NT2/D1 (cell line): Measurements from ENCODE around the gene ZBTB20.

Experiments used
- DNase-seq: peaks from one replicate; pipeline ENCODE4 v3.0.0-alpha.2; 2011; ENCODE audit warnings: low read depth, low spot score
- H3K27me3 ChIP-seq: 2 replicates; pipeline ENCODE4 v1.6.0; 2011; ENCODE audit warnings: mild to moderate bottlenecking; ENCODE audit not compliant: insufficient read length, insufficient read depth
- H3K36me3 ChIP-seq: 2 replicates; pipeline ENCODE4 v1.6.1; 2011; ENCODE audit warnings: mild to moderate bottlenecking, low read length, mixed read lengths; ENCODE audit not compliant: insufficient read depth, insufficient read length
- H3K4me1 ChIP-seq: 2 replicates; pipeline ENCODE4 v1.5.1; 2011; ENCODE audit not compliant: insufficient read depth, insufficient read length
- H3K4me3 ChIP-seq: 2 replicates; pipeline ENCODE4 v1.5.1; 2011; ENCODE audit warnings: low read depth; ENCODE audit not compliant: insufficient read length
- H3K9ac ChIP-seq: 2 replicates; pipeline ENCODE4 v1.6.0; 2011; ENCODE audit warnings: low read depth; ENCODE audit not compliant: insufficient read length
- H3K9me3 ChIP-seq: 2 replicates; pipeline ENCODE4 v1.5.1; 2011; ENCODE audit warnings: mild to moderate bottlenecking, low read length; ENCODE audit not compliant: insufficient read depth
- SUZ12 ChIP-seq: IDR thresholded peaks from 2 replicates; pipeline ENCODE4 v1.6.1; 2011; ENCODE audit not compliant: insufficient read length, insufficient read depth; ENCODE audit errors: extremely low read depth
- YY1 ChIP-seq: IDR thresholded peaks from 2 replicates; pipeline ENCODE4 v1.6.1; 2011; ENCODE audit not compliant: insufficient read length, insufficient read depth
- ZNF274 ChIP-seq: IDR thresholded peaks from 2 replicates; pipeline ENCODE4 v1.6.1; 2011; ENCODE audit warnings: mild to moderate bottlenecking, low read depth, low read length

Gene ZBTB20

DNA sequence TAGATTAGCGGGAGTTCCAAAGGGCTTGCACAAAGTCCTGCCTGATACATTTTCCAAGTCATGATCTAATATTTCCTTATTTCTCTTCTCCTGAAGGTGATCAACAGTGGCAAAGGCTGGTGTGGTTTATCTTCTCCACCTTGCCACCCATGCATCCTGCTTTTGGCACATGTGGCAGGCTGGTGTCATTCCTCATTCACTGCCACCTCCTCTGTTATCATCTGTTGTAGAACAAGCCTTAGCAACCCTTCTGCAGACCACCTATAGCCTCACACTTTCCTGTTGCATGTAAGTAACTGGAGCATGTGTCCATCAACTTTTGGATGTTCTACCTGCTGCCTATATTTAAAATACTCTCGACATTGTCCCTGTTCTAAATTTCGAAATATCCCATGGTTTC lies 294.1 kb downstream of the ZBTB20 start:
- H3K9me3 ChIP-seq, result no peaks in the 10 kb centered on the region
- TF ChIP-seq YY1 (no peak), ZNF274 (no peak), SUZ12 (no peak)
- no peaks in the 10 kb centered on the region for H3K4me1 ChIP-seq
- no peak overlapping the region for H3K4me3 ChIP-seq
- DNase-seq, result no peak
- no peaks in the 10 kb centered on the region for H3K27me3 ChIP-seq
- no peaks in the 10 kb centered on the region for H3K36me3 ChIP-seq
- no peak overlapping the region for H3K9ac ChIP-seq

DNA sequence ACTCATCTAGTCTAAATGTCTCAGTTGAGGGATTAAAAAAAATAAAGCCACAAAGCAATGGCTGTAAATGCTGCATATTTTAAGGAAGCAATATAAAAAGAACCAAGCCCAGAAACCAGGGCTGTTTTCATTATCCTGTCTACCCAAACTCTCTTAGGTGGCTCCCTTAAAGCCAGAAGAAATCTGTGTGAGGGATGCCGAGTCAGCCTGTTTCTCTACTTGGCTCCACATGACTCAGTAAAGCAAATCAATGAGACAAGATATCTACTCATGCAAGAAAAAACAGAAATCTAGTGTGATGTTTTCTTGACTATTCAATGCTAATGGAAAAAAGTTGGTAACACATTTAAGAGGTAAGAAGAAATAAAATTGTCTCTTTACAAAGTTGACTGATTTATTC lies 296.2 kb downstream of the ZBTB20 start:
- TF ChIP-seq YY1 (no peak), SUZ12 (no peak), ZNF274 (no peak)
- H3K9ac ChIP-seq, result no peak overlapping the region

DNA sequence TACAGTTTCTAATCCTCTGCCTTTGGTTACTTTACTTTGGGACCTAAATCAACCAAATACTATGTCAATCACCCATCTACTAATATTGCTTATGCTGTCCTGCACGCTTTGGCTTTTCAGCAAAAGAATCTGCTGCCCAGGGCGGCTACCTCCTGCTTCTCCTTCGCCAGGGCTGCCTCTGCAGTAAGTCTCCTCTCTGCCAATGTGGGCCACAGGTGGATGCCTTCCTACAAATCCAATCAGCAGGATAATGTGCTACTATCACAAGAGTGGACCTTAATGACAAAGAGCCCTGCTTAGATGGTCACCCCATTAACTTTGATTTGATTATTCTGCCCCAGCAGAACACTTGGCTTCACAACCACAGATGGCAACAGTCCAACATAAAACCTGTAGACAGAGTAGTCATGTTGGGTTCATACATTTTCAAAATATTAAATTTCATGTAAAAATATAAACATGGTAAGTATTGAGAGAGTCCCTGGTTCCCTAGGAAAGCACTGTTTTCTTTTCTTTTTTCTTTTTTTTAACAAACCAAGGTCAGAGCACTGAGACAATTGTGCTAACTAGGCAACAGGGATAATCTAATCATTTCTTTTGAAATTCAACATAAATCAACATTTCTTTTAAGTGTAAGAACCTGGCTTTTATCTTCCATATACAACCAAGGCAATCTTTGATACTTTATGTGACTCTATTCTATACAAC lies 298.3 kb downstream of the ZBTB20 start:
- H3K4me1 ChIP-seq, result no peaks in the 10 kb centered on the region
- no peak for DNase-seq
- TF ChIP-seq YY1 (no peak), SUZ12 (no peak)
- H3K27me3 ChIP-seq, result no peaks in the 10 kb centered on the region
- H3K9ac ChIP-seq, result no peak overlapping the region
- no peak overlapping the region for H3K4me3 ChIP-seq
- H3K36me3 ChIP-seq, result no peaks in the 10 kb centered on the region
- no peaks in the 10 kb centered on the region for H3K9me3 ChIP-seq

More for the DNA sequence above, 296.2 kb downstream of the ZBTB20 start:
- Histone ChIP-seq H3K27me3 (no peaks in the 10 kb centered on the region), H3K4me3 (no peak overlapping the region), H3K4me1 (no peaks in the 10 kb centered on the region), H3K9me3 (no peaks in the 10 kb centered on the region), H3K36me3 (no peaks in the 10 kb centered on the region)
- DNase-seq, result no peak

DNA sequence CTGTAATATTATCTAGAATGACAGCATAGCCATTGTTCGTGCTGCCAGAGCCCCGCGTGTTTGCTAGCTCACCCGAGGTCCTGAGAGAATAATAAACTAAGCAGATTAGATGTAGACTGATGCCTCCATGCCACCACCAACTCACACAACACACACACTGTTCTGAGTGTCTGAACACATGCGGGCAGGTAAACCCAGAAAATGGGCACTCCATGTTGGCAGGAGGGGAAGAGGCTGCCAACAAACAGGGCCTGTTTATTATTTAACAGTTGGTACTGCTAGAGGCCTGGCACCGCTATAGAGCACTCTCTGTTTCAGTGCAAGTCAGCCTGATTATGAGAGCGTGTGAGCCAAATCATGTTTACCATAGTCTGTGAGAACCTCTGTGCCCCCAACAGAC lies 299.0 kb downstream of the ZBTB20 start:
- Histone ChIP-seq H3K36me3 (no peaks in the 10 kb centered on the region), H3K9me3 (no peaks in the 10 kb centered on the region), H3K27me3 (no peaks in the 10 kb centered on the region), H3K4me3 (no peak overlapping the region), H3K4me1 (no peaks in the 10 kb centered on the region), H3K9ac (no peak overlapping the region)
- no peak for DNase-seq
- TF ChIP-seq SUZ12, result no peak

DNA sequence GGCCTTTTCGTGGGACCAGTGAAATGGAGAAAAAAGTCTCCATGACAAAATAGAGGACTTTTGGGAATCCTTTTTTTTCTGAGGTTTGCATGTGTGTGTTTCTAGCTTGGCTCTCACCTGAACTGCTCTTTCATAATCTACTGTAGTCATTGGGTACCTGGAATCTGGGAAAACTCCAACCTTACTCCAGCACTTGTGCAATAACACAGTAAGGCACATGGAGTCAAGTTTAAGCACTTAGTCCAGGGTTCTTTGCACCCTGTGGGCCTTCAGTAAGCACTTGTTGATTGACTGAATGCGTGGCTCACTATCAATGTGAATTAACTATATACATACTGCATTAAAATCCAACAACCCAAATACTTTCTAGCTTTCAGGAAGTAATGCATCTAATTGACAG lies 299.5 kb downstream of the ZBTB20 start:
- Histone ChIP-seq H3K27me3 (no peaks in the 10 kb centered on the region), H3K4me3 (no peak overlapping the region), H3K9ac (no peak overlapping the region), H3K9me3 (no peaks in the 10 kb centered on the region), H3K36me3 (no peaks in the 10 kb centered on the region), H3K4me1 (no peaks in the 10 kb centered on the region)
- no peak for TF ChIP-seq SUZ12
- no peak for TF ChIP-seq ZNF274
- TF ChIP-seq YY1, result no peak
- no peak for DNase-seq

DNA sequence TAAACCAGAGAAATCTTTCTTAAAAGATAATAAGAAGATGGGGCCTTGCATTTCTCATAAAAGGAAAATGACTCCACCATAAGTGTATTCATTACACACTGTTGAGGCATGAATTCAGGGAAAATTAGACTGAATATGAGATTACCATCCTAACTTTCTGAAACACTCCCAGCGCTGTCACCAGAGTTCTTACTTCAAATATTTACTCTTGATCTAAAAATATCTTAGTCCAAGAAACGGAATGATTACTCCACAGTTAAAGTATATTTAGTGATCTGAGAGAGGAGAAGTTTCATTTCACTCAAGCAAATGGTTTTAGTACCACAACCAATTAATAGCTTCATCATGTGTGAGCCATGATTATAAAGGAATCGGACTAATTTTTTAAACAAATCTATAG lies 300.3 kb downstream of the ZBTB20 start:
- H3K27me3 ChIP-seq, result no peaks in the 10 kb centered on the region
- DNase-seq, result no peak
- TF ChIP-seq SUZ12 (no peak), YY1 (no peak), ZNF274 (no peak)
- H3K36me3 ChIP-seq, result no peaks in the 10 kb centered on the region
- no peaks in the 10 kb centered on the region for H3K4me1 ChIP-seq
- H3K4me3 ChIP-seq, result no peak overlapping the region
- no peaks in the 10 kb centered on the region for H3K9me3 ChIP-seq
- no peak overlapping the region for H3K9ac ChIP-seq

DNA sequence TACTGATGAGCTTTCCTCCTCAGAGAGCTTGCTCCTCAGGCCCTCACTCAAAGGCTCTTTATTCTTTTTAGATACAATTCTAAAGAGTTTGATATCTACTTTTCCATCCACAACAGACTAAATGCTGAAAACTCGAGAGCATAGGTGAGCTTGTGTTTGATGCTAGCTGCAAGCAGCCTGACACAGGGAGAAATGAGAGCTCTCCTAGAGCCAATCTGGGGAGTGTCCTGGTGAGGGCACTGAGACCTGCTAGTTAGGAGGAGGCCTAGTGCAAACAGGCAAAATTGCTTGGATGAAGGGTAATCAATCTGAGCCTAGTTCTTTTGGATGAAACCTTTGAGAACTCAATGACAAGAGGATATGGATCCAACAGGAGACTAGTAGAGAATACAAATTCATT lies 300.8 kb downstream of the ZBTB20 start:
- no peak for TF ChIP-seq SUZ12
- TF ChIP-seq ZNF274, result no peak
- no peak for TF ChIP-seq YY1
- Histone ChIP-seq H3K9ac (no peak overlapping the region), H3K27me3 (no peaks in the 10 kb centered on the region), H3K9me3 (no peaks in the 10 kb centered on the region), H3K4me1 (no peaks in the 10 kb centered on the region), H3K4me3 (no peak overlapping the region), H3K36me3 (no peaks in the 10 kb centered on the region)
- DNase-seq, result no peak

DNA sequence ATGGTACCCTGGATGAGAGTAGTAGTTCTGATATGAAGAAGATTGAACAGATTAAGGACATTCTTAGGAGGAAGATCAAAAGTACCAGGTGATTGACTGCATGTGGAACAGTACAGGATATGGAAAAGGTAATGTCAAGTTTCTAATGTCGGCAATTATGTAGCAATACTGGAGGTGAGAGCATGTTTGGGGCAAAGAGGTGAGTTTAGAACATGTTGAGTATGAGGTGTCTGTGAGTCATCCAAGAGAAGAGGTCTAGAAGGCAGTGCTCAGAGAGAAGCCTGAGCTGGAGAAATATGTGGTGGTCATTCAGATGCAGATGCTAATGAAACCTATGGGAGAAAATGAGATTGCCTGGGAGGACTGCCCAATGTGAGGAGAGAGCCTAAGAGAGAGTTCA lies 305.6 kb downstream of the ZBTB20 start:
- H3K4me1 ChIP-seq, result no peaks in the 10 kb centered on the region
- no peak for DNase-seq
- H3K9me3 ChIP-seq, result no peaks in the 10 kb centered on the region

More for the DNA sequence above, 305.6 kb downstream of the ZBTB20 start:
- no peak overlapping the region for H3K9ac ChIP-seq
- H3K4me3 ChIP-seq, result no peak overlapping the region
- TF ChIP-seq YY1 (no peak), SUZ12 (no peak)
- no peaks in the 10 kb centered on the region for H3K27me3 ChIP-seq
- no peaks in the 10 kb centered on the region for H3K36me3 ChIP-seq
